GM18508 (cell line): ENCODE measurements around the gene WSB1.

Experiments used
- ATAC-seq: cut with Tn5 transposase; IDR thresholded peaks from one replicate; pipeline ENCODE4 v1.9.1; 2021; ENCODE audit warnings: moderate number of reproducible peaks; ENCODE audit not compliant: insufficient read depth, unreplicated experiment

WSB1 gene

DNA sequence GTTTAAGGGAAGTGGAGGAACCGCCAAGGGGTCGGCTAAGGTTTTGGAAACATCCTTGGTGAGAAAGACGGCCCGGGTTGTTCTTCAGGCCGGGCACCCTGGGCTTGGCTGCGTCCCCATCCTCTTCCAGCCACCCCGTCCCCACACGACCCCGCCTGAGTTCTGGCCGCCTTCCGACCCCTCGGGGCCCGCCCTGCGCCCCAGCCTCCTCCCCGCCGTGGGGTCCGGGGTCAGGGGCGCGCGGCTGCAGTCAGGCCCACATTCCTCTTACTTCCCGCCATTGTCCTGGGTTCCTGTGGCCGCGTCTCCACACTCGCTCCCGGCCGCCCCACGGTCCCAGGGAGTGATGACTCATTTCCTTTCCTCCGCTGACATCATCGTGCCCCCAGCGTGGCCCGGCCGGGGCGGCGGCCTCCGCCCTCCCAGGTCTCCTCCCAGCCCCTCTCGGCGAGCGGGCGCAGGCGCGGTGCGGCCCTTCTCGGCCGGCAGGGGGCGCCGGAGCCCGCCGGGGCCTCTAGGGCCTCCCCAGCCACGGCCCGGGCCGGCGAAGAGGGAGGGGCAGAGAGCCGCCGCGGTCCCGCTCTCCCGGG is 59.6 kb downstream of the WSB1 start:
- ATAC-seq: no peak

DNA sequence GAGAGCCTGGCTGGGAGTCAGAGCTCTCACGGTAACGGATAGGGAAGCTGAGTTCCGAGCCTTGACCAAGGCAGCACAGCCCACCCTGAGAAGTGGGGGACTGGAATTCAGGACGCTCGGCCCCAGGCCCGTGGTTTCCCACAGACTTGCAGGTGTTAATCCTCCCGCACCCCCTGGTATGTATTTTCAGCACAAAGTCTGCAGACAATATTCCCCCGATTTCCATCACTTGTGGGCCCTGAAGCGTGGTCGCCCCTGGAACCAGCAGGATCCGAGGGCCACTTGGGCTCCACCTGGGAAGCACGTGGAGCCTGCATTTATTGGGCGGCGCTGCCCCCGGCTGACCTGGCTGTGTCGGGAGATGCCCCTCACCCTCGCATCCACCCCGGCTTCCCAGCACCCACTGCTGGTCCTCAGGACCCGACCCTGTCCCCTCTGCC is 60.2 kb downstream of the WSB1 start:
- ATAC-seq: no peak

GRCh38 chr17:27354491-27355081 is 60.7 kb downstream of the WSB1 start:
- no peak for ATAC-seq

- no peak for ATAC-seq
These were observed 61.5 kb downstream of the WSB1 start for GRCh38 chr17:27355419-27355818.

DNA sequence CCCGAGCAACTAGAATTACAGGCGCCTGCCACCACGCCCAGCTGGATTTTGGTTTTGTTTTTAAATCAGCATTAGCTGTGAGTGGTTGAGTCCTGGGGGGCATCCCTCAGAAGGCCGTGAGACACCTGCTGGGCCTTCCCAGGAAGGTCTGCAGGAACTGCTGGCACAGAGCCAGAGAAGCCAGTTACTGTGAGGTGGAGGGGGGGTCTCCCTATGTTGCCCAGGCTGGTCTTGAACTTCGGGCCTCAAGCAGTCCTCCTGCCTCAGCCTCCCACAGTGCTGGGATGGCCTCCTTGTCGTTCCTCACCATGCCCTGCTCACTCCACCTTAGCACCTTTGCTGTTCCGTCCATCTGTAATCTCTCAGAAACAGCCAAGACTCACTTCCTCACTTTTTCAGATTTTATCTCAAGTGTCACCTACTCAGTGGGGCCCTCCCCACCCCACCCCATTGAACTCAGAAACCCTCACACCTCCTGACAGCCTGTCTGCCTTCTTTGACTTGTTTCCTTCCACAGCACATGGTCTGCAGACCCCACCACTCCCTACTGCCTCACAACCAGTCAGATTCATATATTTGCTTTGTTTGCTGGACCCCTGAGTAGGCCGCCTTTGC is 62.3 kb downstream of the WSB1 start:
- no peak for ATAC-seq

GRCh38 chr17:27357236-27357635 is 63.3 kb downstream of the WSB1 start:
- no peak for ATAC-seq

DNA sequence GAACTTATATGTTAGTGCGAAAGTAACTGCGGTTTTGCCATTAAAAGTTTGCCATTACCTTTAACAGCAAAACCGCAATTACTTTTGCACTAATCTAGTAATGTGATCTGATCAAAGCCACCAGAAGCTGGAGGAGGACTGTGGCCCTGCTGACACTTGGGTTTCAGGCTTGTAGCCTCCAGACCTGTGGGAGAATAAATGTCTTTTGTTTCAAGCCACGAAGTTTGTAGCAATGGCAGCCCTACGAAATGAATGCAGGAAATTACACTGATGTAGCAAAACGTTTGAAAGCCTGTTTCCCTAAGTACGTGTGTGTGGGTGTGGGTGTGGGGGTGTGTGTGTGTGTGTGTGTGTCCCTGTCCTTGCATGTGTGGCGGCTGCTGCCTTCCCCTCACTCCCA is 66.6 kb downstream of the WSB1 start:
- no peak for ATAC-seq

GRCh38 chr17:27361695-27362094 is 67.8 kb downstream of the WSB1 start:
- ATAC-seq: no peak

DNA sequence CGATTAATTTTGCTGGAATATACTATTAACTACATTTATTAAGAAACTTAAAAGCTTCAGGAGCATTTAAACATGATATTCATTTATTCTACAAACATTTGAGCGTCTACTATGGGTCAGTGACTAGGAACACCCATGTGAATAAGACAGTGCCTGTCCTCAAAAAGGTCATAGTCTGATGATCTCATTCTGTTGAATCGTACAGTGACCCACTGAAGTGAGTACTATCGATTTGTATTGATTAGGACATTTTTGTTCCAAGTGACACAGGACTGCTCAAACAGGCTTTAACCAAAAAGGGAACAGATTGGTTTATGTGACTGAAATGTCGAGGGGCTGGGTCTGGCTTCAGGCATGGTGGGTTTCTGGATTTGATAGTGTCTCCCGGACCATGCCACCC is 68.6 kb downstream of the WSB1 start:
- no peak for ATAC-seq

DNA sequence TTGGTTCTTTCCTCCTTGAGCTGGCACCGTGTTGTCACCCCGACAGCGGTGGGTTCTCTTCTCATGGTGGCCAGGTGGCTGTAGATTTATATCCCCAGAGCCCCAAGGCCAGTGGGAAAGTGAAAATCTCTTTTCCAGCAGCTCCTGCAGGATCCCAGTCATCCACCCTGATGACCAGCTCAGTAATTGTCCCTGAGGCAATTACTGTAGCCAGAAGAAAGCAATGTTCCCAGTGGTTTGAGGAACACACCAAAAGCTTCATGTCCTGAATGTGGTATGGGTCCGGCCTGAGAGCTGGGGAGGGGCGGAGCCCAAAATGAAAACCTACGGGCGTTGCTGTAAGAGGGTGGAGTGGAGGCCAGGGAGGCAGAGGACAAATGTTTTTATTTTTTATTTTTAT is 69.0 kb downstream of the WSB1 start:
- no peak for ATAC-seq

DNA sequence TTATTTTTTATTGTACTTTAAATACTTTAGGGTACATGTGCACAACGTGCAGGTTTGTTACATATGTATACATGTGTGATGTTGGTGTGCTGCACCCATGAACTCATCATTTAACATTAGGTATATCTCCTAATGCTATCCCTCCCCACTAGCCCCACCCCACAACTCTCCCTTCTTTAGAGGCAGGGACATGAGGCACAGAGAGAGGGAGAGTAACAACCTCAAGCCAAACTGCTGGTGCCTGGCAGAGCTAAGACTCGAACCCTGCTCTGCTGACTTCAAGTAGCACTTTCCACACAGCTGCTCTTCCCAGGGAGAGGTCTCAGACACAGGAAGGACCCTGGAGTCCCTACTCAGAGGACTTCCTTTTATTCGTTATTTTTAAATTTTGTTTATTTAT is 69.4 kb downstream of the WSB1 start:
- no peak for ATAC-seq
